Mononuclear cell (primary cell): ENCODE data around the gene PRKCD. TPM values are rescaled to one million over a fixed set of nuclear protein-coding genes. Genes with fewer than 3 reads are reported as not detected.

Experiments
- H3K27me3 ChIP-seq: 2 replicates; pipeline ENCODE4 v1.6.0; 2011; ENCODE audit warnings: low read length, control low read depth; ENCODE audit not compliant: insufficient read depth
- H3K4me1 ChIP-seq: 2 replicates; pipeline ENCODE4 v1.5.1; 2011; ENCODE audit warnings: mild to moderate bottlenecking, low read length, control low read depth; ENCODE audit not compliant: insufficient read depth
- H3K4me3 ChIP-seq: 2 replicates; pipeline ENCODE4 v1.5.1; 2011; ENCODE audit warnings: mild to moderate bottlenecking, low read length, moderate library complexity
- H3K9me3 ChIP-seq: 2 replicates; pipeline ENCODE4 v1.5.1; 2011; ENCODE audit warnings: low read depth, mild to moderate bottlenecking, control low read depth, low read length
- total RNA-seq: library from RNA; depleted of rRNA; stranded (reverse); fragments of >200 nt; gene quantifications from one replicate; pipeline ENCODE4 v1.2.3, GENCODE V29; 2012

The PRKCD gene
- total RNA-seq, 1 donor: 10.2 TPM

DNA sequence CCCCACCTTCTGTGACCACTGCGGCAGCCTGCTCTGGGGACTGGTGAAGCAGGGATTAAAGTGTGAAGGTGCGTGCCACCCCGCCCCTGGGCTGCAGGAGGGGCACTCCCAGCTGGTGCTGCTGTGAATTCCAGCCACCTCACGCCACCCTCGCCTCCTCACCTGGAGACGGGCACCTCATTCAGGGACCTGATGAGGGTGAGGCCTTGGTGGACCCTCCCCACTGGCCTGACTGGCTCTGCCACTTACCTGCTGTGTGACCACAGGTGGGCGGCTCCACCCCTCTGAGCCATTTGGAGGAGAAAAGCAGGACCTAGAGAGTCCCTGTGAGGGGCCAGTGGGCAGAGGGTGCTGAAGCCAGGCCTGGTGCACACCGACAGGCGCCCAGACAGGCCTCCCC is 22.5 kb downstream of the PRKCD start:
- H3K9me3 ChIP-seq: no peaks in the 10 kb centered on the region
- no peak overlapping the region for H3K4me3 ChIP-seq
- H3K4me1 ChIP-seq: peaks cover 28% of the 10 kb centered on the region
- no peaks in the 10 kb centered on the region for H3K27me3 ChIP-seq

DNA sequence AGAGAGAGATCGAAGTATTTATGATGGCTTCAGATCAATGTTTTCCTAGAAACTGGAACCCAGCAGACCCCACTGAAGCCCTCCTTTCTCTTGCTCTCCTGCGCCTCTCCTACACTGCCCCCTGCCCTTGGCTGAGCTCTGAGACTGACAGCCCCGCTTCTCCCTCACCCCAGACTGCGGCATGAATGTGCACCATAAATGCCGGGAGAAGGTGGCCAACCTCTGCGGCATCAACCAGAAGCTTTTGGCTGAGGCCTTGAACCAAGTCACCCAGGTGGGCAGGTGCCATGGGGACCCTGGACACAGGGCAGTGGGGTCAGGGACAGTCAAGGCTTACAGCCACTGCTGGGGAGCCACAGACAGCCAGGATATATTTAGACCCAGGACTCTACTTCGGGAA is 23.7 kb downstream of the PRKCD start:
- Histone ChIP-seq H3K9me3 (no peaks in the 10 kb centered on the region), H3K27me3 (no peaks in the 10 kb centered on the region), H3K4me1 (peaks cover 16% of the 10 kb centered on the region), H3K4me3 (no peak overlapping the region)

DNA sequence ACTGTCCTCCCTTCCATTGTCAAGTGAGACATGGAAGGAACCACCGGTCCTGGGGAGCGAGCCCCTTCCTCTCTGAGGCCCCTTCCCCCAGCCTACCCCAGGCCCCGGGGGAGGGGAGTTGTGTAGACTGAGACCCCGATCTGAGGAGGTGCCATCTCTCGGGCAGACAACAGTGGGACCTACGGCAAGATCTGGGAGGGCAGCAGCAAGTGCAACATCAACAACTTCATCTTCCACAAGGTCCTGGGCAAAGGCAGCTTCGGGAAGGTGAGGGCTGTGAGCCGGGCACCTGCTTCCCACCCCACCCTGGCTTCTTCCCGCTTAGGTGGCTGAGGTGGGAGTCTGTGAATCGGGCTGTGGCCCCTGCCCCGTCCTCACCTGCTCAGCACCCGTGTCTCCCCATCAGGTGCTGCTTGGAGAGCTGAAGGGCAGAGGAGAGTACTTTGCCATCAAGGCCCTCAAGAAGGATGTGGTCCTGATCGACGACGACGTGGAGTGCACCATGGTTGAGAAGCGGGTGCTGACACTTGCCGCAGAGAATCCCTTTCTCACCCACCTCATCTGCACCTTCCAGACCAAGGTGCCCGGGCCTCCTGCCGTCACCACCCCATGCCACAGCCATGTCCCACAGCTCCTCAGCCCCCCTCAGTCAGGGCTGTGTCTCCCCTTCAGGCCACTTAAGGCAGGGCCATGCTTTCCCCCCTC is 24.9 kb downstream of the PRKCD start:
- no peaks in the 10 kb centered on the region for H3K9me3 ChIP-seq
- H3K27me3 ChIP-seq: no peaks in the 10 kb centered on the region
- peaks cover 4% of the 10 kb centered on the region for H3K4me1 ChIP-seq
- H3K4me3 ChIP-seq: no peak overlapping the region

DNA sequence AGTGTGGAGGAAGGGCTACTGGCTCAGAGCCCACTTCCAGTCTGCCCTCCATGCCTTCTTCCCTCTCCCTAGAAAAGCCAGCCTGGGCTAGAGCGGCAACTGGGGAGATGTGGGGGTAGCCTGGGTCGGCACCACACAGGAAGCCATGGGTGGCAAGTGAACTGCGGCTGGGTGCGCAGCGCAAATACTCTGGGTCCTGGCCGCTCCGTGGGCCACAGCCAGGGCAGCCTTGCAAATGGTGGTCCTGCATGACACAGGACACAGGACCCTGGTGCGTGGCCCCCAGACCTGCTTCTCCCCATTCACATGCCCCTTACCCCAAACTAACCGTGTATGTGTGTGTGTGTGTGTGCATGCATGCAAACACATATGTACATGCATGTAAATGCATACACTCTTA is 25.7 kb downstream of the PRKCD start:
- H3K4me3 ChIP-seq: no peak overlapping the region
- H3K27me3 ChIP-seq: no peaks in the 10 kb centered on the region
- H3K9me3 ChIP-seq: no peaks in the 10 kb centered on the region
- H3K4me1 ChIP-seq: no peaks in the 10 kb centered on the region

DNA sequence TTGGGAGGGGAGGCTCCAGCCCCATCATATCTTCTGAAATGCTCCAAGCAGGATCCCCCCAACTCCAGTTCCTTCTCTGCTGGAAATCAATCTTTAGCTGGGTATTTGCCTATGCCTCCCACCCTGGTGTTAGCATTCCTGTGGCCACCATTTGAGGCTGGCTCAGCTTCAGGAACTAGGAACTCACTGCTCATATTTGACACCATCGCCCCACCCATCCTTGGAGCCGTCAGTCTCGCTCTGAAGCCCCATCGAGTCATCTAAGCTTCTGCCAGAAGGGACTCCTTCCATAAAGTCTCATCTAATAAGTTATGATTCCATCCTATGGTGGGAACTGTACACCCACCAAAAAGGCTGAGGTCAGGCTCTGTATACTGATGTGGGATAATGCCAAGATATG is 26.4 kb downstream of the PRKCD start:
- H3K27me3 ChIP-seq: no peaks in the 10 kb centered on the region
- H3K4me3 ChIP-seq: no peak overlapping the region
- H3K4me1 ChIP-seq: peaks cover 4% of the 10 kb centered on the region
- H3K9me3 ChIP-seq: no peaks in the 10 kb centered on the region

DNA sequence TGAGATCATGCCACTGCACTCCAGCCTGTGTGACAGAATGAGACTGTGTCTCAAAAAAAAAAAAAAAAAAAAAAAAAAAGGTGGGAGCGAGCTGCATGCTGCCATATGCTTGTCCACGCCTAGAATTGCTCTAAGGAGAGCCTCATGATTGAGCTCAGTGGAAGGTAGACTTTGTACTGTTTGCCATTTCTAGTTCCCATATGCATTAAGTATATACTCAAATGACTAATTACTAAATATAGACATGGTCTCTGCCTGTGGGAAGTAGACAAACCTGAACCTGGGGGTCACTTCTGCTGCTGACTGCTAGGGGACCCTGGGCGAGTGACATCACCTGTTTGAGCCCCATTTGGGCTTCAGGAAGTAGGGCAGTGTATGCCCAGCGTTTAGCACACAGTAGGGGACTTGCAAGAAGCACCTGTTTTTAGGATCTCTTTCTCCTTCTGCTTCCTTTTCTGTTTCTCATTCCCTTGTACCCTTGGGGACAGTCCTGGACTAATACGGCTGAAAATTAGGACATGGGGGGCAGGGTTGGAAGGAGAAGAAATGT is 27.2 kb downstream of the PRKCD start:
- Histone ChIP-seq H3K4me1 (peaks cover 9% of the 10 kb centered on the region), H3K4me3 (no peak overlapping the region), H3K27me3 (no peaks in the 10 kb centered on the region), H3K9me3 (no peaks in the 10 kb centered on the region)

DNA sequence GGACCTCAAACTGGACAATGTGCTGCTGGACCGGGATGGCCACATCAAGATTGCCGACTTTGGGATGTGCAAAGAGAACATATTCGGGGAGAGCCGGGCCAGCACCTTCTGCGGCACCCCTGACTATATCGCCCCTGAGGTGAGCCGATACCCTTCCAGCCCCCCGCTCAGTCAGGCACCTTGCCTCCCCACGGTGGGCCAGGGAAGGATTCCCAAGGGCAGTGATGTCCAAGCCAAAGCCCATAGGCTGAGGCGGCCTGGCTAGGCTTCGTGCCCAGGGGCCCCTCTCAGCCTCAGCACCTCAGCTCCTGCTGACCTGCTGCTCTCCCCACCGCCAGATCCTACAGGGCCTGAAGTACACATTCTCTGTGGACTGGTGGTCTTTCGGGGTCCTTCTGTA is 27.7 kb downstream of the PRKCD start:
- H3K9me3 ChIP-seq: no peaks in the 10 kb centered on the region
- no peak overlapping the region for H3K4me3 ChIP-seq
- peaks cover 9% of the 10 kb centered on the region for H3K4me1 ChIP-seq
- H3K27me3 ChIP-seq: no peaks in the 10 kb centered on the region

DNA sequence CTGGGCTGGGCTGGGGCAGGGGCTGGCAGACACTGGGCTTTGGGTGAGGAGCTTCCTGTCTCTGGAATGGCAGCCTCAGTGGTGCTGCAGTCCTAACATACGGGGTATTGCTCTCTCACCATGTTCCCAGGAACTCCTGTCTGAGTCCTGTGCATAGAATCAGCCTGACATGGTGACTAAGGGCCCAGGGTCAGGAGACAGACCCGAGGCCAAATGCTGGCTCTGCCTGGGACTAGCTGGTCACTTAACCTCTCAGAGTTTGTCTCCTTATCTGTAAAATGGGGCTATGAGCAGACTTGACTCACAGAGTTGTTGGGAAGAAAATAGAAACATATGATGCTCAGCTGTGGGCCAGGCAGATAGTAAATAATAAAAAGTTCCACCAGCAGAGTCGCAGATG is 28.3 kb downstream of the PRKCD start:
- Histone ChIP-seq H3K4me1 (peaks cover 9% of the 10 kb centered on the region), H3K9me3 (no peaks in the 10 kb centered on the region), H3K27me3 (no peaks in the 10 kb centered on the region), H3K4me3 (no peak overlapping the region)

DNA sequence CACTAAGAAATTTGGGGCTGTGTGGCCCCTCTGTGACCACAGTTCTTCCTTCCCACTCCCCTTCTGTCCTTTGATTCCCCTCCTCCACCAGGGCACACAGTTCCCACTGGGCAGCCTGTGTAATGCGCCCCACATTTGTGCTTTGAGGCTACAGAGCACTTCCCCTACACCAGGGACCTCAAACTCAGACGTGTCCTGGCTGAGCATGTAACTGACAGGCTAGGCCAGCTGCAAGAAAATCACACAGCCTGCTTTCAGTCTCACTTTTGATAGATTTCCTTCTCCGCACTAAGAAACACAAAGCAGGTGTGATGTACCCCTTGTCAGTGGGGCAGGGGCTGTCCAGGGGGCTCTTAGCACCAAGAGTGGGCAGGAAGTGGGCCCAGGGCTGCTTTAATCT is 29.6 kb downstream of the PRKCD start:
- Histone ChIP-seq H3K9me3 (no peaks in the 10 kb centered on the region), H3K4me1 (peaks cover 11% of the 10 kb centered on the region), H3K27me3 (no peaks in the 10 kb centered on the region), H3K4me3 (no peak overlapping the region)

DNA sequence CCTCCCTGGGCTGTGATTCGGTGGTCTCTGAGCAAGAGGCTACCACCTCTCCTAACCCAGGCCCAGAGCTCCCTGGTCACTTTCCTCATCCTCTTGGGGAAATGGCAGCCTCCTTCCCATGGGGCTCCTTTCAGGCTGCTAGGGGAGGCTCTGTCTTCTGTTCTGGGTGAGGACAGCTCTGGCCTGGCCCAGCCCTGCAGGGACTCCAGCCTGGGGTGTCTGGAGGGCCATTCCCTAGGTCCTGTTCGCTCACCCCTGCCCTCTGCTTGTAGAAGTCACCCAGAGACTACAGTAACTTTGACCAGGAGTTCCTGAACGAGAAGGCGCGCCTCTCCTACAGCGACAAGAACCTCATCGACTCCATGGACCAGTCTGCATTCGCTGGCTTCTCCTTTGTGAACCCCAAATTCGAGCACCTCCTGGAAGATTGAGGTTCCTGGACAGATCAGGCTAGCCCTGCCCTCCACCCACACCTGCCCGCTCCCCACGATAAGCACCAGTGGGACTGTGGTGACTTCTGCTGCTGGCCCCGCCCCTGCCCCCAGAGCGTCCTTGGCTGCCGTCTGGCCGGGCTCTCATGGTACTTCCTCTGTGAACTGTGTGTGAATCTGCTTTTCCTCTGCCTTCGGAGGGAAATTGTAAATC is 30.9 kb downstream of the PRKCD start:
- H3K27me3 ChIP-seq: no peaks in the 10 kb centered on the region
- peaks cover 24% of the 10 kb centered on the region for H3K4me1 ChIP-seq
- H3K9me3 ChIP-seq: no peaks in the 10 kb centered on the region
- H3K4me3 ChIP-seq: no peak overlapping the region

DNA sequence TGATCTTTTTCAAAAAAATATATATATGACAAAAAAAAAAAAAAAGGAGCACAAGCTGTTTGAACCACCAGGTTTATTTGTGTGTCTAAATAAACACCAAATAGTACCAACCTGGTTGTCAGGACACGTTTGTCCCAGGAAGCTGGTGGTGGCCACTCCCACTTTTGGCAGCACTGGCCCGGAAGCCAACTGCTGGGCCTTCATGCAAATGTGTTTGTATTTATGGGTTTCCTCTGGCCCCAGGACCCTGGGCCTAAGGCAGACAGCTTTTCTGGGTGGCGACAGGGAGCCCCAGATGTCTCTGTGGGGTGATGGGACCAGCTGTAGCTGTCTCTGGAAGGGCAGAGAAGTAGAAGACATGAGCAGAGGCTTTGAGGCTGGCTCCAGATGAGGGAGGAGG is 31.6 kb downstream of the PRKCD start:
- no peak overlapping the region for H3K4me3 ChIP-seq
- no peaks in the 10 kb centered on the region for H3K27me3 ChIP-seq
- H3K9me3 ChIP-seq: no peaks in the 10 kb centered on the region
- H3K4me1 ChIP-seq: peaks cover 26% of the 10 kb centered on the region

DNA sequence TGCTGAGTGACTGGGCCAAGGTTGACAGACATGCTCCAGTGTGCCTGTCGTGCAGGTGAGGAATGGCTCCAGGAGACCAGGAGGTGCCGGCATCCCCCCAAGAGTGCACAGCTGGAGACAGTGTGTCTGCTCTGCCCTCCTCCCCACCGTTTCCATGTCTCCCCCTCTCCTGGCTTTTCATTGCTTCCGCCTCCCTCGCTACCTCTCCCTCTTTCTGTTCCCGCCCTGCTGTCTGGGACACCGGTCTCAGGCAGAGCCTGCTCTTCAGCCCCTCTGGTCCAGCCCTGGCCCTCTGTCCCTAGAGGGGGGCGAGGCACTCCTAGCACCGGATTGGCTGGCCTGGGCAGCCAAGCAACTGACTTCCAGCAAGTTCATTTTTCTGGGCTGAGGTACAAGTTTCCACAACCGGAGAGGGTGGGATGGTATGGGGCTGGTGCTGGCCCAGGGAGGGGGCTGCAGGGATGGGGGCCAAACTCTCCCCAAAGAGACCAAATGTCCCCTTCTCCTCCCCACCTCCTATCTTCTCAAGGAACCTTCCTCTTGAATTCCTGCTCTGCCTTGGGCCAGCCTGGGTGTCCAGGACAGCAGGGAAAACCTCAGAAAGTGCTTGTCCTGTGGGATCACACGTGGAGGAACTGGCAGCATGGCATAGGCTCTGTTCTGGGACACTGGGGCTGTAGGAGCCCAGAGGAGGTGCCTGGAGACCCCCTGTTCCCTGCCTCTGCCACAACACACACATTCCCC is 32.6 kb downstream of the PRKCD start:
- Histone ChIP-seq H3K4me3 (no peak overlapping the region), H3K4me1 (peaks cover 26% of the 10 kb centered on the region), H3K27me3 (no peaks in the 10 kb centered on the region), H3K9me3 (no peaks in the 10 kb centered on the region)

DNA sequence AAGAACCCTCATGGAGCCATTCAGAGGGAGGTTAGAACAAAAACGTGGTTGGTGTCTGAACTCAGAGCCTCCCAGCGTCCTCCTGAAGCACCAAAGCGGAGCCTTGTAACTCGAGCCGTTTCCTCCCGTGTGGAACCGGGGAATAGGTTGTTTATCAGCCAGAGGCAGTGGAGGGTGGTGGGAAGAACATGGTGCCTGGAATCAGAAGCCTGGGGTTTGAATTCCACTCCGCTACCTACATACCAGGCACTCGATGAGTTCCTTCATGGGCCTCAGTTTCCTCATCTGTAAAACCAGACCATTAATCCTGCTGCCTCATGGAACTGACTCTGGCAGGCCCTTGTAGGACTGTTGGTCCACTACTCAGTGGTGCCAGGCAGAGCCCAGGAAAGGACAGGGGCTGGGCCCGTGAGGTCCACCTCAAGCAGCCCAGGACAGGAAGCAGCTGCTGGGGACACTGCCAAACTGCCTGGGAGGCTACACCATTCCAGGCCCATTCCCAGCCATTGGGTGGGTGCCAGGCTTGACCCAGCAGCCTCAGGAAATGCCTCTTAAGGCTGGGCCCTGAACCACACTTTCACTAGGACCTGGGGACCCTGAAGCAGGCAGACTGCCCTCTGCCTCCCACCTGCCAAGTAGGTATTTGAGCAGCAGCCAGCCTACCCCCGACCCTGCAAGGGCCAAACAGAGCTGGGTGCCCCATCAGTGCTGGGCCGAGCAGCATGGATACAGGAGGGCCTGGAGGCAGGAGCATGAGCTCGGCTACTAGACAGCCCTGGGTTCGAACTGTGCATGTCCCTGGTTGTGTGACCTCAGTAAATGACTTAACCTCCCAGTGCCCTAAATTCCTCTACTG is 33.4 kb downstream of the PRKCD start:
- Histone ChIP-seq H3K4me1 (peaks cover 26% of the 10 kb centered on the region), H3K9me3 (no peaks in the 10 kb centered on the region), H3K27me3 (no peaks in the 10 kb centered on the region), H3K4me3 (no peak overlapping the region)

DNA sequence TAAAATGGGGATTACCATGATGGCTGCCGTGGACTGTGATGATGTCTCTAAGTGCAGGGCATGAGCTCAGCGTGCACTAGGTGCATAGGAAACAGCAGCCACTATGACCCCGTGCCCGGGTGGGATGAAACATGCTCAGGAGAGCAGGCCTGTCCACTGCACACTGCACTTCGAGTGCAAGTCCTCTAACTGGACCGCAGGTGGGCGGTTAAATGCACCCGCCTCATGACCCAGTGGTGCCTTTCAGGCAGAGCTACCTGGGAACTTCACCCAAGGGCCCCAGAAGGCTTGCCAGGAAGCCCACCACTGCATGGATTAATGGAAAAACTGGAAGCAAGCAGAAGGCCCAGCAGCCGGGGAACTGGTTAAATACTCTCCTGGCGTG is 34.0 kb downstream of the PRKCD start:
- Histone ChIP-seq H3K27me3 (no peaks in the 10 kb centered on the region), H3K4me1 (peaks cover 26% of the 10 kb centered on the region), H3K4me3 (no peak overlapping the region), H3K9me3 (no peaks in the 10 kb centered on the region)
